H1 (cell line): ENCODE results near the gene COMT. TPM values are rescaled to one million over a fixed set of nuclear protein-coding genes. Genes with fewer than 3 reads are reported as not detected.

Source experiments
- BRCA1 ChIP-seq: IDR thresholded peaks from 2 replicates; pipeline ENCODE4 v1.6.1; 2012; ENCODE audit warnings: low read depth, low read length, improper control_type of control experiment
- CBX5 ChIP-seq: fragments of 300-800, 300-1000 bp; sonication (generic); IDR thresholded peaks from 2 replicates; pipeline ENCODE4 v1.7.1; 2016; ENCODE audit warnings: antibody characterized with exemption, low read length, low read depth
- CHD2 ChIP-seq: IDR thresholded peaks from 2 replicates; pipeline ENCODE4 v1.6.1; 2012; ENCODE audit warnings: low read length, improper control_type of control experiment
- GABPA ChIP-seq: IDR thresholded peaks from 2 replicates; pipeline ENCODE4 v1.6.1; 2011; ENCODE audit warnings: mild to moderate bottlenecking, low read length, moderate library complexity, borderline replicate concordance; ENCODE audit not compliant: insufficient read depth
- JUND ChIP-seq: IDR thresholded peaks from 2 replicates; pipeline ENCODE4 v1.6.1; 2011; ENCODE audit warnings: mild to moderate bottlenecking, improper control_type of control experiment, low read length
- MAX ChIP-seq: IDR thresholded peaks from 2 replicates; pipeline ENCODE4 v1.6.1; 2012; ENCODE audit warnings: inconsistent platforms
- RAD21 ChIP-seq, 2 experiments: IDR thresholded peaks in 1 of 2; conservative IDR thresholded peaks in 1 of 2; 2 replicates each; pipeline ENCODE4 v1.6.1; 2011; ENCODE audit warnings: low read depth in 2 of 2, low read length in 2 of 2, improper control_type of control experiment in 1 of 2, inconsistent platforms in 1 of 2, mild to moderate bottlenecking in 1 of 2, moderate library complexity in 1 of 2
- SIRT6 ChIP-seq: IDR thresholded peaks from one replicate; pipeline ENCODE4 v1.7.1; 2012; ENCODE audit warnings: low read length, inconsistent platforms
- SRF ChIP-seq: IDR thresholded peaks from 2 replicates; pipeline ENCODE4 v1.6.1; 2011; ENCODE audit warnings: mild to moderate bottlenecking, low read depth, low read length, moderate library complexity
- TBP ChIP-seq: IDR thresholded peaks from 2 replicates; pipeline ENCODE4 v1.6.1; 2011; ENCODE audit warnings: low read depth, low read length, improper control_type of control experiment
- polyA plus RNA-seq, 7 experiments: library from polyadenylated mRNA; depleted of rRNA in 3 of 7; stranded (reverse) in 5 of 7; unstranded in 2 of 7; fragments of >200 nt in 5 of 7; fragments of 200-250 nt in 2 of 7; gene quantifications; 1 replicate in 5 of 7; 2 replicates in 1 of 7; 4 replicates in 1 of 7; pipeline versions ENCODE4 v1.2.1 to v1.2.3, GENCODE V29; 2011 to 2013; ENCODE audit warnings: missing spikeins in 2 of 7, mixed read lengths in 2 of 7
- total RNA-seq: library from RNA; stranded (reverse); fragmentation: NEBNext Ultra II Directional; extraction: Animal tissue kit (Norgen Biotek cat#: 25700); gene quantifications from 2 replicates; pipeline ENCODE4 v1.2.1, GENCODE V29; 2021

The COMT gene
- total and polyA plus RNA-seq, 2 of the 8 experiments (the other 6 are each of a cell fraction or from before 2014, with no cell fraction given) = 15.2 to 33.7 TPM

GRCh38 chr22:20013382-20013871 lies 71.9 kb downstream of the COMT start (continued):
- TF ChIP-seq BRCA1 (no peak), JUND (no peak), TBP (peak; percentile 58; the same call in 1 of the 2 replicates), CHD2 (no peak), CBX5 (no peak), SIRT6 (no peak), RAD21 (IDR thresholded peaks at IDR 0.05 in 1 of 2, conservative IDR thresholded peaks at IDR 0.05 in 1 of 2; ENCODE audit: low read depth in 2 of 2, low read length in 2 of 2) (peak; percentile 89 to 96), SRF (no peak), MAX (peak; percentile 49; the same call in 1 of the 2 replicates), GABPA (peak; percentile 74; the same call in 1 of the 2 replicates)
